GM23338 (cell line): ENCODE data around the gene ADGRG1.

Experiments used
- CTCF ChIP-seq, 2 experiments: fragments of 200-600 bp in 1 of 2; sonication (generic) in 1 of 2; conservative IDR thresholded peaks; 2 replicates each; pipeline versions ENCODE4 v1.5.1 to v1.6.1; 2016 to 2017; ENCODE audit warnings: antibody characterized with exemption in 2 of 2, low read depth in 2 of 2, mild to moderate bottlenecking in 2 of 2, moderate library complexity in 1 of 2
- EZH2 ChIP-seq: fragments of 200-600 bp; sonication (generic); IDR thresholded peaks from one replicate; pipeline ENCODE4 v1.8.0; 2017; ENCODE audit warnings: antibody characterized with exemption, mild to moderate bottlenecking, low read depth; ENCODE audit not compliant: unreplicated experiment
- NANOG ChIP-seq: IDR thresholded peaks from 2 replicates; pipeline ENCODE4 v1.6.1; 2016; ENCODE audit warnings: antibody characterized with exemption, borderline replicate concordance
- REST ChIP-seq: IDR thresholded peaks from one replicate; pipeline ENCODE4 v1.6.1; 2018; ENCODE audit warnings: antibody characterized with exemption; ENCODE audit not compliant: unreplicated experiment
- STAT1 ChIP-seq: IDR thresholded peaks from one replicate; pipeline ENCODE4 v1.6.1; 2016; ENCODE audit warnings: antibody characterized with exemption; ENCODE audit not compliant: unreplicated experiment

GRCh38 chr16:57664662-57665025 lies 36.2 kb downstream of the ADGRG1 start:
- TF ChIP-seq NANOG (no peak), REST (no peak), CTCF (conservative IDR thresholded peaks at IDR 0.05; ENCODE audit: low read depth in 2 of 2) (no peak), EZH2 (no peak), STAT1 (no peak)
